Prostate gland (tissue), 2 donors: Measurements from ENCODE around the gene CARD8.

Experiments used
- CTCF ChIP-seq, 4 experiments: fragments of 200-600 bp in 2 of 4; fragments of 450-650 bp in 2 of 4; sonication (generic) in 2 of 4; IDR thresholded peaks; 1 replicate in 3 of 4; 2 replicates in 1 of 4; pipeline ENCODE4 v1.5.1; 2016 to 2019; ENCODE audit warnings: antibody characterized with exemption in 4 of 4, mild to moderate bottlenecking in 2 of 4, moderate library complexity in 2 of 4
- POLR2A ChIP-seq: fragments of 450-650 bp; IDR thresholded peaks from one replicate; pipeline ENCODE4 v1.6.1; 2016; ENCODE audit warnings: antibody characterized with exemption, mild to moderate bottlenecking

GRCh38 chr19:48271531-48272151 is 15.9 kb upstream of the CARD8 start:
- TF ChIP-seq POLR2A = no peak
- TF ChIP-seq CTCF (IDR thresholded peaks at IDR 0.05) = no peak
